PC-9 (cell line): ENCODE results near the gene NUFIP2.

Experiments
- EZH2 ChIP-seq: fragments of 200-600 bp; sonication (generic); IDR thresholded peaks from 2 replicates; pipeline ENCODE4 v1.8.0; 2017; ENCODE audit warnings: antibody characterized with exemption, low read depth
- TF ChIP-seq, protein P1 (sequence below): fragments of 200-600 bp; sonication (generic); conservative IDR thresholded peaks from 2 replicates; pipeline ENCODE4 v1.6.1; 2017; ENCODE audit warnings: mixed run types, antibody characterized with exemption, mild to moderate bottlenecking, moderate library complexity

DNA sequence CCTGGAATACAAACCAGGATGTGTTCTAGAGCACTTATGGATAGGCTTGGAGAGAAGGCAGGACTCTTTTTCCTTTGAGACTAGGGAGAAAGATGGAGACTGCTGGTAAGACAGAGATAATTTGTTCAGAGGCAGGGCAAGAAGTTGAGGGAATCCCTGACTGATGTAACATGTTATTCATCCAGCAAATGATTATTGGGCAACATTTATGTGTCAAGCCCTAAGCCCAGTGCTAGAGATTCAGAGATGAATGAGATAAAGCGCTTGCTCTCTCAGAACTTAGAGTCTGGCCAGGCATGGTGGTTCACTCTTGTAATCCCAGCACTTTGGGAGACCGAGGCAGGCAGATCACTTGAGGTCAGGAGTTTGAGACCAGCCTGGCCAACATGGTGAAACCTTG is 47.8 kb upstream of the NUFIP2 start:
- TF ChIP-seq, protein P1, sequence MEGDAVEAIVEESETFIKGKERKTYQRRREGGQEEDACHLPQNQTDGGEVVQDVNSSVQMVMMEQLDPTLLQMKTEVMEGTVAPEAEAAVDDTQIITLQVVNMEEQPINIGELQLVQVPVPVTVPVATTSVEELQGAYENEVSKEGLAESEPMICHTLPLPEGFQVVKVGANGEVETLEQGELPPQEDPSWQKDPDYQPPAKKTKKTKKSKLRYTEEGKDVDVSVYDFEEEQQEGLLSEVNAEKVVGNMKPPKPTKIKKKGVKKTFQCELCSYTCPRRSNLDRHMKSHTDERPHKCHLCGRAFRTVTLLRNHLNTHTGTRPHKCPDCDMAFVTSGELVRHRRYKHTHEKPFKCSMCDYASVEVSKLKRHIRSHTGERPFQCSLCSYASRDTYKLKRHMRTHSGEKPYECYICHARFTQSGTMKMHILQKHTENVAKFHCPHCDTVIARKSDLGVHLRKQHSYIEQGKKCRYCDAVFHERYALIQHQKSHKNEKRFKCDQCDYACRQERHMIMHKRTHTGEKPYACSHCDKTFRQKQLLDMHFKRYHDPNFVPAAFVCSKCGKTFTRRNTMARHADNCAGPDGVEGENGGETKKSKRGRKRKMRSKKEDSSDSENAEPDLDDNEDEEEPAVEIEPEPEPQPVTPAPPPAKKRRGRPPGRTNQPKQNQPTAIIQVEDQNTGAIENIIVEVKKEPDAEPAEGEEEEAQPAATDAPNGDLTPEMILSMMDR, result no peak
- no peak for TF ChIP-seq EZH2
